HG03097 (cell line): ENCODE data around the gene FLVCR1.

Source experiments
- ATAC-seq: cut with Tn5 transposase; IDR thresholded peaks from one replicate; pipeline ENCODE4 v1.9.1; 2021; ENCODE audit not compliant: unreplicated experiment, low FRiP score

FLVCR1 gene

GRCh38 chr1:212943393-212943710, 85.3 kb downstream of the FLVCR1 start:
- no peak for ATAC-seq

GRCh38 chr1:212944229-212944901, 86.3 kb downstream of the FLVCR1 start:
- ATAC-seq = no peak

- ATAC-seq = no peak
Observed at GRCh38 chr1:212945056-212945455, 87.0 kb downstream of the FLVCR1 start.

GRCh38 chr1:212945463-212946160, 87.5 kb downstream of the FLVCR1 start:
- no peak for ATAC-seq

- no peak for ATAC-seq
Observed at GRCh38 chr1:212946872-212947271, 88.8 kb downstream of the FLVCR1 start.
